ENCODE results near the gene SPRY1. TPM values are rescaled to one million over a fixed set of nuclear protein-coding genes. Genes with fewer than 3 reads are reported as not detected.

SPRY1 gene
- total RNA-seq, 4 donors from 2014 or later, result 216 to 444 (median 274) TPM

DNA sequence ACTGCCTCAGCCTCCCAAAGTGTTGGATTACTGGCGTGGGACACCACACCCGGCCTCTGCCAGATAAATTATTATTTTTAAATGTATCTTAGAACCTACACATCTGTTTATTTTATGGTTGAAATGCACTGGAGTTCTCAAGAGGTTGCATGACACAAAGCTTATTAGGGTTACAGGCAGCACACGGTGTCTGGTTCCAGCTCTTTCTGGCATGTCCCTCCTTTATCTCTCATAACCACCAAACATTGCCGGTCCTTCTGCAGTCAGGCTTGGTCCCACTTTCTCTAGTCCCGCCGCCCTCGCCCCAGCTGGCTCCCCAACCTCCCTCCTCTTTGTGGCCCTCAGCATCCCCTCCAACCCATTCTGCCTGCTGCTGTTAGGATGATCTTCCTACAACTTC is 39.7 kb upstream of the SPRY1 start:
- no peak overlapping the region for H3K4me3 ChIP-seq (ENCODE audit: low read depth, poor library complexity, severe bottlenecking)
- TF ChIP-seq, protein P1, sequence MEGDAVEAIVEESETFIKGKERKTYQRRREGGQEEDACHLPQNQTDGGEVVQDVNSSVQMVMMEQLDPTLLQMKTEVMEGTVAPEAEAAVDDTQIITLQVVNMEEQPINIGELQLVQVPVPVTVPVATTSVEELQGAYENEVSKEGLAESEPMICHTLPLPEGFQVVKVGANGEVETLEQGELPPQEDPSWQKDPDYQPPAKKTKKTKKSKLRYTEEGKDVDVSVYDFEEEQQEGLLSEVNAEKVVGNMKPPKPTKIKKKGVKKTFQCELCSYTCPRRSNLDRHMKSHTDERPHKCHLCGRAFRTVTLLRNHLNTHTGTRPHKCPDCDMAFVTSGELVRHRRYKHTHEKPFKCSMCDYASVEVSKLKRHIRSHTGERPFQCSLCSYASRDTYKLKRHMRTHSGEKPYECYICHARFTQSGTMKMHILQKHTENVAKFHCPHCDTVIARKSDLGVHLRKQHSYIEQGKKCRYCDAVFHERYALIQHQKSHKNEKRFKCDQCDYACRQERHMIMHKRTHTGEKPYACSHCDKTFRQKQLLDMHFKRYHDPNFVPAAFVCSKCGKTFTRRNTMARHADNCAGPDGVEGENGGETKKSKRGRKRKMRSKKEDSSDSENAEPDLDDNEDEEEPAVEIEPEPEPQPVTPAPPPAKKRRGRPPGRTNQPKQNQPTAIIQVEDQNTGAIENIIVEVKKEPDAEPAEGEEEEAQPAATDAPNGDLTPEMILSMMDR (IDR thresholded peaks at IDR 0.05), result no peak
- no peak for DNase-seq (ENCODE audit: low spot score in 2 of 2)
- intact Hi-C loops (cut with DNase I; ENCODE audit: low total_unique reads), result no loop called here
- 79 to 92% methylated on average over 7 of the region's 7 CpGs for WGBS, 2 donors

DNA sequence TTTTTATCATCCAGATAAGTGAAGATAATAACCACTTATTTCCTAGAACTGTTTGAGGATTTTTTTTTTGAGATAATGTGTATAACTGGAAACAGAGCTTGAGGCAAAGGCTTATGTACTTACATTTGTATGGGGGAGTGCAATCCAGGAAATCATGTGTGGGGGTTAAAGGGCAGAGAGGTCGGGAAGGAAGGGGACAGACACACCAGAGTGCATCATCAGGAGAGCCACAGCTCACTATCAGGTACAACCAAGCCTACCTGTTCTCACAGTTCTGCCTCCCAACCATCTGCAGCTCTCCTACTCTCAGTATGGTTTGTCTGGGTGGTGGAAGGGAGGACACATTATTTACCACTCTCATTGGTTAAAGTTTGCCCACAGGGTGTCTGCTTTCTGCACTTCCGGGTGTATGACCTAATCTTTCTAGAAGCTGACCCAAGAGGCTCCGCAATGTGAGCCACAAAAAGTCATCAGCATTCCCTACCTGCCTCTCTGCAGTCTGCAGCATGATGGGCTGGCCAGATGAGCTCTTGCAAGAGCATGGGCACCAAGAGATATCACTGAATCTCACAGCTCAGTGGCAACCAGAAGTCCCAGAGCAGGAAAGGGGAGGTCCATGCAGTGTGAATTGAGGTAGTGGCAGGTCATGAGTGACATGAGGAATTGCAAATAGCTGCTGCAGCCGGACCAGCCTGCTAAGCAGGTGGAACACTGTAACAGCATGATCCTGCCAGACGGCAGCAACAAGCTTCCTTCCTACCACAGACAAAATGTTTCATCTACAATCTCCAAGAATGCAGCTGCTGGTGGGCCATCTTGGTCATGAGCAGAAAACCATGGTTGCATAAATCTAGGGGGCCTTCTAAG is 36.9 kb upstream of the SPRY1 start:
- WGBS, 2 donors, result 54 to 72% methylated on average over 5 of the region's 5 CpGs
- H3K4me3 ChIP-seq (ENCODE audit: low read depth, poor library complexity, severe bottlenecking), result no peak overlapping the region
- no peak for DNase-seq (ENCODE audit: low spot score in 2 of 2)
- intact Hi-C loops (cut with DNase I; ENCODE audit: low total_unique reads), result no loop called here
- no peak for TF ChIP-seq POLR2A (IDR thresholded peaks at IDR 0.05)
- TF ChIP-seq, protein P1 (IDR thresholded peaks at IDR 0.05), result no peak

DNA sequence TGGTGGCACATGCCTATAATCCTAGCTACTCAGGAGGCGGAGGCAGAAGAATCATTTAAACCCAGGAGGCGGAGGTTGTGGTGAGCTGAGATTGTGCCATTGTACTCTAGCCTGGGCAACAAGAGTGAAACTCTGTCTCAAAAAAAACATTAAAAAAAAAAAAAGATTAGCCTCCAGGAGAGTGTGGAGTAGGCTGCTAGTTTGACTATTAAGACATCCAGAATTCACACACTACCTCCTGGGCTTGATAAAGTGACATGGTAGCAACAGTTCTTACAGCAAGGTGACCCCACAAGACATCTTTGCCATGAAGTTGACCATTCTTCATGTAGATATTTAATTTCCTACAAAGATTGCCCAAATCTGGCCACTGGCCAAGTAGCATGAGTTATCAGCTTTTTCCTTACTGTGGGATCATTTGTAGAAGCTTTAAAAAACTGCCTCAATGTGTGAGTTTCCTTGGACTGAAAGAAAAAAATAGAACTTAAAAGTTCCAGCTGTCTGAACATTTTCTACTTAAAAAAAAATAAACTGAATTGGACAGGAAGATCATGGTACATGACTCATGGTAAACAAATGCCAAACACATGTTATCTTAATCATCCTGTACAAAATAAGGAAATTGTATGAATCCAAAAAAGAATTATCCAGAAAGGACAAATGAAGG is 35.3 kb upstream of the SPRY1 start:
- intact Hi-C loops (cut with DNase I; ENCODE audit: low total_unique reads), result no loop called here
- no peak for DNase-seq (ENCODE audit: low spot score in 2 of 2)
- no peak for TF ChIP-seq POLR2A (IDR thresholded peaks at IDR 0.05)
- TF ChIP-seq, protein P1 (IDR thresholded peaks at IDR 0.05), result no peak
- 66 to 78% methylated on average over 2 of the region's 2 CpGs for WGBS, 2 donors
- H3K4me3 ChIP-seq (ENCODE audit: low read depth, poor library complexity, severe bottlenecking), result no peak overlapping the region

DNA sequence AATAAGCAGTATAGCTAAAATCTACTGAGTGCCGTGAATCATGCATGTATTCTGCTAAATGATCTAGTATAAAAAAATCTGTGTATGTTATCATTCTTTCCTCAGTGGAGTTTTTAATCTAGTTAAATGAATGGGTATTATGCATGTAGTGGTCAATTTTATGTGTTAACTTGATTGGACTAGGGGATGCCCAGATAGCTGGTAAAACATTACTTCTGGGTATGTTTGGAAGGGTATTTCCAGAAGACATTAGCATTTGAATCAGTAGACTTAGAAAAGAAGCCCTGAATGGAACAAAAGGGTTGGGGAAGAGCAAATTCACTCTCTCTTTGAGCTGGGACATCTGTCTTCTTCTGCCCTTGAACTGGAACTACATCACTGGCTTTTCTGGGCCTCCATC is 34.5 kb upstream of the SPRY1 start:
- TF ChIP-seq, protein P1 (IDR thresholded peaks at IDR 0.05), result no peak
- no peak for TF ChIP-seq POLR2A (IDR thresholded peaks at IDR 0.05)
- no peak for DNase-seq (ENCODE audit: low spot score in 2 of 2)
- intact Hi-C loops (cut with DNase I; ENCODE audit: low total_unique reads), result no loop called here
- no peak overlapping the region for H3K4me3 ChIP-seq (ENCODE audit: low read depth, poor library complexity, severe bottlenecking)
- 89 to 100% methylated on average over 1 of the region's 1 CpG for WGBS, 2 donors

DNA sequence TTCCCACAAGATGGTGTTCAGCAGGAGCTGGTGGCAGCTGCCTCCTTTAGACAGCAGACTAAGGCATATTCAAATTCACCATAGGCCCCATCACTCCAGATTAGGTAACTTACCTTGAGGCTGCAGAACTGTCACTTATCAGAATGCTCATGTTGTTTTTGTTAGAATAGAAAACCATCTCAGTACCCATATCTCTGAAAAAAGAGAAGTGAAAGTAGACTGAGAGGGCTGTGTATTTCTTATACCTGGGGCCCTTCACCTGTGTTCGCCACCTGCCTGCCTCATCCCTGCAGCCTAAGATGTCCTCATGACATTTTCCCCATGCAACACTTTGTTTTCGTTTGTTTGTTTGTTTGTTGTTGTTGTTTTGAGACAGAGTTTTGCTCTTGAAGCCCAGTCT is 32.9 kb upstream of the SPRY1 start:
- no peak overlapping the region for H3K4me3 ChIP-seq (ENCODE audit: low read depth, poor library complexity, severe bottlenecking)
- DNase-seq (ENCODE audit: low spot score in 2 of 2), result no peak
- intact Hi-C loops (cut with DNase I; ENCODE audit: low total_unique reads), result no loop called here
- TF ChIP-seq, protein P1 (IDR thresholded peaks at IDR 0.05), result no peak
- no peak for TF ChIP-seq POLR2A (IDR thresholded peaks at IDR 0.05)
- WGBS, 2 donors, result 94 to 97% methylated on average over 2 of the region's 2 CpGs

All from lower leg skin (tissue), 4 donors.